Tibial nerve (tissue), 4 donors: Measurements from ENCODE around the gene IL12B. TPM values are rescaled to one million over a fixed set of nuclear protein-coding genes. Genes with fewer than 3 reads are reported as not detected.
A peak's percentile ranks its signal among the peaks of the same experiment; 100 is the strongest.

Experiments
- DNase-seq, 2 donors: peaks; one replicate each; pipeline ENCODE4 v3.0.0-alpha.2; 2019; ENCODE audit warnings: low spot score in 2 of 2
- H3K27ac ChIP-seq, 4 donors: fragments of 200-600 bp; sonication (generic) in 3 of 4; one replicate each; pipeline ENCODE4 v1.5.1; 2017 to 2019; ENCODE audit warnings: mild to moderate bottlenecking in 1 of 4
- H3K27me3 ChIP-seq, 2 donors: fragments of 200-600 bp; sonication (generic) in 1 of 2; one replicate each; pipeline versions ENCODE4 v1.5.1 to v1.6.0; 2017 to 2019
- H3K36me3 ChIP-seq, 3 donors: fragments of 200-600 bp; sonication (generic); one replicate each; pipeline ENCODE4 v1.5.1; 2018 to 2019
- H3K4me1 ChIP-seq, 4 donors: fragments of 200-600 bp; sonication (generic) in 3 of 4; one replicate each; pipeline ENCODE4 v1.5.1; 2017 to 2019
- H3K4me3 ChIP-seq, 4 donors: fragments of 200-600 bp; sonication (generic) in 3 of 4; one replicate each; pipeline ENCODE4 v1.5.1; 2017 to 2019; ENCODE audit warnings: mild to moderate bottlenecking in 1 of 4, moderate library complexity in 1 of 4
- H3K9me3 ChIP-seq, 4 donors: fragments of 200-600 bp; sonication (generic) in 3 of 4; one replicate each; pipeline ENCODE4 v1.5.1; 2017 to 2019
- EP300 ChIP-seq, 2 donors: sonication (generic); formaldehyde crosslinking; IDR thresholded peaks; one replicate each; pipeline ENCODE4 v1.6.1; 2017; ENCODE audit warnings: antibody characterized with exemption in 2 of 2, mild to moderate bottlenecking in 1 of 2
- POLR2A ChIP-seq, 2 donors: fragments of 450-650 bp; IDR thresholded peaks; one replicate each; pipeline ENCODE4 v1.6.1; 2017; ENCODE audit warnings: antibody characterized with exemption in 2 of 2, mild to moderate bottlenecking in 2 of 2, moderate library complexity in 2 of 2
- WGBS, 2 donors: methylation state at CpG; one replicate each; pipeline ENCODE4 v1.1.5; 2018; 5-methylcytosine and 5-hydroxymethylcytosine counted together
- total RNA-seq, 4 donors: library from RNA; depleted of rRNA; stranded (reverse); fragments of >200 nt; gene quantifications; one replicate each; pipeline ENCODE4 v1.1.0, GENCODE V29; 2016
- TF ChIP-seq, protein P1 (sequence below), 5 experiments: fragments of 200-600 bp in 3 of 5; fragments of 450-650 bp in 2 of 5; sonication (generic) in 3 of 5; IDR thresholded peaks; one replicate each; pipeline ENCODE4 v1.5.1; 2016 to 2019; ENCODE audit warnings: antibody characterized with exemption in 5 of 5, mild to moderate bottlenecking in 3 of 5, moderate library complexity in 2 of 5

Gene IL12B
- total RNA-seq, 4 donors from 2014 or later, result not detected

DNA sequence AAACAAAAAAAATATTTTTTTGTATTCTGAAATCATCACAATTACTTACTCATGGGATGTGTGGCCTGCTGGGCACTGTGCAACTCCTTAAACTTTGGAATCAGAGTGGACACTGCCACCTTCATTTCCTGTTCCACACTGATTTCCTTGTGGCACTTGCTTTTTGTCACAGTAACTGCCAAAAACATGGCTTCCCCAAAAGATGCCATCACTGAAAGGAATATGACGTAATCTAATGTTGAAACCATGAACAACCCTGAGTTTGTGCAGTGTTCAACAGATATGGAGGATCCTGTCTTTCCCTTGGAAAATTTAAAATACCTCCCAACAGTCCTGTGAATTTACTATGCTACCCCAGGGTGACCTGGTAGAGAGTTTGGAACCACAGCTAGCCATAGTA lies 12.6 kb upstream of the IL12B start:
- Histone ChIP-seq H3K27ac (no peak overlapping the region), H3K36me3 (no peaks in the 10 kb centered on the region), H3K4me3 (no peak overlapping the region), H3K9me3 (peaks cover 0 to 18% (median 0%) of the 10 kb centered on the region in 4 donors), H3K27me3 (no peaks in the 10 kb centered on the region), H3K4me1 (no peaks in the 10 kb centered on the region)
- DNase-seq, result no peak
- 89 to 93% methylated on average over 1 of the region's 1 CpG for WGBS, 2 donors
- TF ChIP-seq, protein P1, sequence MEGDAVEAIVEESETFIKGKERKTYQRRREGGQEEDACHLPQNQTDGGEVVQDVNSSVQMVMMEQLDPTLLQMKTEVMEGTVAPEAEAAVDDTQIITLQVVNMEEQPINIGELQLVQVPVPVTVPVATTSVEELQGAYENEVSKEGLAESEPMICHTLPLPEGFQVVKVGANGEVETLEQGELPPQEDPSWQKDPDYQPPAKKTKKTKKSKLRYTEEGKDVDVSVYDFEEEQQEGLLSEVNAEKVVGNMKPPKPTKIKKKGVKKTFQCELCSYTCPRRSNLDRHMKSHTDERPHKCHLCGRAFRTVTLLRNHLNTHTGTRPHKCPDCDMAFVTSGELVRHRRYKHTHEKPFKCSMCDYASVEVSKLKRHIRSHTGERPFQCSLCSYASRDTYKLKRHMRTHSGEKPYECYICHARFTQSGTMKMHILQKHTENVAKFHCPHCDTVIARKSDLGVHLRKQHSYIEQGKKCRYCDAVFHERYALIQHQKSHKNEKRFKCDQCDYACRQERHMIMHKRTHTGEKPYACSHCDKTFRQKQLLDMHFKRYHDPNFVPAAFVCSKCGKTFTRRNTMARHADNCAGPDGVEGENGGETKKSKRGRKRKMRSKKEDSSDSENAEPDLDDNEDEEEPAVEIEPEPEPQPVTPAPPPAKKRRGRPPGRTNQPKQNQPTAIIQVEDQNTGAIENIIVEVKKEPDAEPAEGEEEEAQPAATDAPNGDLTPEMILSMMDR (IDR thresholded peaks at IDR 0.05), result no peak
- TF ChIP-seq POLR2A (IDR thresholded peaks at IDR 0.05) (no peak), EP300 (IDR thresholded peaks at IDR 0.05) (no peak)

DNA sequence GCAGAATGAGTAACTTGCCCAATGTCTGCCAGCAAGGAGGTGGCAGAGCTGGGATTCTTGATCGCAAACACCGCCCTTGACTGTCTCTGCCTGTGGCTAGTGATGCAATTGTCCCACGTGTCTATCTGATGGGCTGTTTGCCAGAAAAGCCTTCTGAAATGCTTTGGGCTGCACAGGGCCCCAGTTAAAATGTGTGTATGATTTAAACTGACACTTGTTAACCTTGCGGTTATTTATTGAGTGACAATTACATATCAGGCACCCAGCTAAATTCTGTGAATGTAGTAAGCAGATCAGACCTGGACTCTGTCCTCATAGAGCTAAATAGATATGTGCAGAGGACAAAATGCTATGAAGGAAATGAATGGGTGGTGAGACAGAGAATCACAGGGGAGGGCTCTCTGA lies 11.6 kb upstream of the IL12B start:
- 31 to 38% methylated on average over 4 of the region's 4 CpGs for WGBS, 2 donors
- no peaks in the 10 kb centered on the region for H3K4me1 ChIP-seq
- peak; percentile 20 to 75 for DNase-seq
- no peaks in the 10 kb centered on the region for H3K27me3 ChIP-seq
- TF ChIP-seq EP300 (IDR thresholded peaks at IDR 0.05), result peak in 1 of 2 donors; percentile 39
- TF ChIP-seq, protein P1 (IDR thresholded peaks at IDR 0.05), result no peak
- no peak for TF ChIP-seq POLR2A (IDR thresholded peaks at IDR 0.05)
- H3K36me3 ChIP-seq, result no peaks in the 10 kb centered on the region
- no peak overlapping the region for H3K27ac ChIP-seq
- no peak overlapping the region for H3K4me3 ChIP-seq
- peaks cover 0 to 18% (median 0%) of the 10 kb centered on the region in 4 donors for H3K9me3 ChIP-seq

DNA sequence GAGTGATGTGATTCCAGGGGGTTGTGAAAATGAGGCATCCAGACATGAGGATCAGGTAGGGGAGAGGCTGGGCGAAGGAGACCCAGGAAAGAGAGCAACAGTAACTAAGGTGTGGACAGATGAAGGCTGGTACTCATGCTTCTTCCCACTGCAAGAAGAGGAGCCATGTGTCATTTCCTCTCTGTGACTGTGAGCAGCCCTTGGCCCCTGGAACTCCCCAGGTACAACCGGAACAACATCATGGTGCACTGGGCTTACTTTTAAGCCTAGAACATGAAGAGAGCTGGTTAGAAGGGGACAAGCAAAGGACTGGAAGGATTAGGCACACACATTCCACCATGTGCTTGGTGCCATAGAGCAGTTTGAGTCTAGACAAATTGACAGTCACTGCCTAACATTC lies 10.9 kb upstream of the IL12B start:
- Histone ChIP-seq H3K36me3 (no peaks in the 10 kb centered on the region), H3K27ac (no peak overlapping the region), H3K27me3 (no peaks in the 10 kb centered on the region), H3K4me1 (no peaks in the 10 kb centered on the region), H3K4me3 (no peak overlapping the region), H3K9me3 (peaks cover 0 to 18% (median 0%) of the 10 kb centered on the region in 4 donors)
- TF ChIP-seq, protein P1 (IDR thresholded peaks at IDR 0.05), result no peak
- TF ChIP-seq EP300 (IDR thresholded peaks at IDR 0.05) (no peak), POLR2A (IDR thresholded peaks at IDR 0.05) (no peak)
- 85 to 91% methylated on average over 2 of the region's 2 CpGs for WGBS, 2 donors
- DNase-seq, result no peak

DNA sequence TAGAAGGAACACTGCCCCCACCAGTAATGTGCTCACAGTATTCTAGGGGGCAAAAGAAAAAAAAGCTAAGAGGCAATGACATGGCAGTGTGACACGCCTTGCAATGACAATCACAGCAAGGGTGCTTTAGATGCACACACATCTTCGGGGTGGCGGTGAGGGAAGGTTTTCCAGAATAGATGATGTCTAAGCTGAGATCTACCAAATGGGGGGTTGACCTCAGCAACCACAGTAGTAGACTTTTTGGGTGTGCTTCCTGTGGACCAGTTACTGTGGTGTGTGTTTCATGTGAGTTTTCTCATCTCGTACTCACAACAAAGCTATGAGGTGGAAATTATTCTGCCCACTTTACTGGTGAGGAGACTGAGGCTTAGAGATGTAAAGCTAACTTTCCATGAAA lies 10.2 kb upstream of the IL12B start:
- Histone ChIP-seq H3K36me3 (no peaks in the 10 kb centered on the region), H3K27ac (no peak overlapping the region), H3K4me1 (no peaks in the 10 kb centered on the region), H3K9me3 (peaks cover 0 to 18% (median 0%) of the 10 kb centered on the region in 4 donors), H3K27me3 (no peaks in the 10 kb centered on the region), H3K4me3 (no peak overlapping the region)
- TF ChIP-seq POLR2A (IDR thresholded peaks at IDR 0.05), result no peak
- no peak for TF ChIP-seq EP300 (IDR thresholded peaks at IDR 0.05)
- TF ChIP-seq, protein P1 (IDR thresholded peaks at IDR 0.05), result no peak
- 92 to 96% methylated on average over 4 of the region's 4 CpGs for WGBS, 2 donors
- DNase-seq, result no peak

DNA sequence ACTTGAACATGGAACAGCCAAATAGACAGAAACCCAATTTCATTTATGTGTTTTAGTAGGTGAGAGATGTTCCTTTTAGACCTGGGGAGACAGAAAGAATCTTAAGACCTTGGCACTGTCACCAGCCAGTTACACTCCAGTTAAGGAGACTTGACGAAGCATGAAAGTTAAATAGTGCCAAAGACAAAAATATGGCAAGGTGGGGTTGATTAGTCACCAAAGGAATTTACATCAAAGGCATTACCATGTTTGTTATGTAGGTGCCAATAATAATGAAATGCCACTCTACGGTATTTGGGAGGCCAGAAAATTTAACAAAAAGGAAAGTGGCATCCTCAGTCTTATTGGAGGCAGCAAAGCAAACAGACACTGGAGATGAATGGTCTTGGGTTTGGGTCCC lies 9.2 kb upstream of the IL12B start:
- H3K27me3 ChIP-seq, result no peaks in the 10 kb centered on the region
- no peak overlapping the region for H3K27ac ChIP-seq
- 87 to 97% methylated on average over 2 of the region's 2 CpGs for WGBS, 2 donors
- no peak overlapping the region for H3K4me3 ChIP-seq
- DNase-seq, result no peak
- no peaks in the 10 kb centered on the region for H3K36me3 ChIP-seq
- H3K9me3 ChIP-seq, result peaks cover 0 to 8% (median 0%) of the 10 kb centered on the region in 4 donors
- H3K4me1 ChIP-seq, result no peaks in the 10 kb centered on the region
- TF ChIP-seq, protein P1 (IDR thresholded peaks at IDR 0.05), result no peak
- TF ChIP-seq POLR2A (IDR thresholded peaks at IDR 0.05), result no peak
- no peak for TF ChIP-seq EP300 (IDR thresholded peaks at IDR 0.05)
